Measurements from ENCODE around the gene KIAA0319L. TPM values are rescaled to one million over a fixed set of nuclear protein-coding genes. Genes with fewer than 3 reads are reported as not detected.

Gene KIAA0319L
- total RNA-seq, 1 donor from 2014 or later, result 79.6 TPM

- DNase-seq (no peak), ATAC-seq (no peak)
- intact Hi-C loops (cut with DNase I), result no loop called here
- Histone ChIP-seq H3K36me3 (peaks cover 18% of the 10 kb centered on the region), H3K27me3 (ENCODE audit: low read depth) (no peaks in the 10 kb centered on the region), H3K4me3 (no peak overlapping the region), H3K9me3 (no peaks in the 10 kb centered on the region), H3K4me1 (peaks cover 35% of the 10 kb centered on the region), H3K27ac (peak overlapping the region; percentile 12)
- no peak for TF ChIP-seq CTCF (IDR thresholded peaks at IDR 0.05)
Measured at GRCh38 chr1:35506960-35507912, 50.0 kb downstream of the KIAA0319L start.

- TF ChIP-seq CTCF (IDR thresholded peaks at IDR 0.05), result no peak
- H3K27me3 ChIP-seq (ENCODE audit: low read depth), result no peaks in the 10 kb centered on the region
- no peaks in the 10 kb centered on the region for H3K9me3 ChIP-seq
- H3K36me3 ChIP-seq, result peaks cover 18% of the 10 kb centered on the region
- H3K4me1 ChIP-seq, result peaks cover 35% of the 10 kb centered on the region
- DNase-seq (no peak), ATAC-seq (peak; percentile 57 to 71)
- intact Hi-C loops (cut with DNase I), result no loop called here
- H3K4me3 ChIP-seq, result no peak overlapping the region
- H3K27ac ChIP-seq, result peak overlapping the region; percentile 12
Measured at GRCh38 chr1:35505911-35506798, 51.0 kb downstream of the KIAA0319L start.

DNA sequence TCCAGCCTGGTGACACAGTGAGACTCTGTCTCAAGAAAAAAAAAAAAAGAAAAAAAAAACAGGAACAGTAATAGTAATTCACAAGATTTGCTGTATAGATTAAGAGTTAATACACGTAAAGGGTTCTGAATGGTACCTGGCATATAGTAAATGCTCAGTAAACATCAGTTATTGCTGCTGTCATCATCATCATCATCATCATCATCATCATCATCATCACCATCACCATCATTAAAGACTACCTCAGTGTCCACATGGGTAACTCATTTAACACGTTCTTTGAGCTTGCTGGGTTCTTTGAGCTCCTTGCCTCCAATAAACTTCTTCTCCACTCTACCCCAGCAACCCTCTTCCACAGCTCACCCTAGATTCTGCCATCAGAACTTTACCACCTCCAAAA is 55.0 kb downstream of the KIAA0319L start:
- H3K4me1 ChIP-seq, result peaks cover 21% of the 10 kb centered on the region
- H3K27me3 ChIP-seq (ENCODE audit: low read depth), result no peaks in the 10 kb centered on the region
- intact Hi-C loops (cut with DNase I), result no loop called here
- TF ChIP-seq CTCF (IDR thresholded peaks at IDR 0.05), result no peak
- H3K27ac ChIP-seq, result no peak overlapping the region
- ATAC-seq (no peak), DNase-seq (no peak)
- H3K4me3 ChIP-seq, result no peak overlapping the region
- H3K9me3 ChIP-seq, result no peaks in the 10 kb centered on the region
- peaks cover 26% of the 10 kb centered on the region for H3K36me3 ChIP-seq

- no peak for ATAC-seq
- TF ChIP-seq CTCF (IDR thresholded peaks at IDR 0.05), result no peak
- no peaks in the 10 kb centered on the region for H3K9me3 ChIP-seq
- intact Hi-C loops (cut with DNase I), result no loop called here
- peaks cover 3% of the 10 kb centered on the region for H3K4me1 ChIP-seq
- H3K27me3 ChIP-seq (ENCODE audit: low read depth), result no peaks in the 10 kb centered on the region
- no peak overlapping the region for H3K27ac ChIP-seq
- H3K4me3 ChIP-seq, result no peak overlapping the region
- DNase-seq, result no peak
- H3K36me3 ChIP-seq, result peaks cover 12% of the 10 kb centered on the region
Measured at GRCh38 chr1:35500439-35500838, 56.8 kb downstream of the KIAA0319L start.

- intact Hi-C loops (cut with DNase I), result no loop called here
- no peak overlapping the region for H3K27ac ChIP-seq
- H3K4me3 ChIP-seq, result no peak overlapping the region
- ATAC-seq (peak in 1 of 2 donors; percentile 44), DNase-seq (no peak)
- H3K27me3 ChIP-seq (ENCODE audit: low read depth), result no peaks in the 10 kb centered on the region
- H3K9me3 ChIP-seq, result no peaks in the 10 kb centered on the region
- no peaks in the 10 kb centered on the region for H3K4me1 ChIP-seq
- no peak for TF ChIP-seq CTCF (IDR thresholded peaks at IDR 0.05)
- peaks cover 9% of the 10 kb centered on the region for H3K36me3 ChIP-seq
Measured at GRCh38 chr1:35499652-35500176, 57.5 kb downstream of the KIAA0319L start.
